Endometrial microvascular endothelial cells (primary cell): ENCODE results near the gene EED. TPM values are rescaled to one million over a fixed set of nuclear protein-coding genes. Genes with fewer than 3 reads are reported as not detected.

ENCODE experiments used
- in situ Hi-C: cut with HindIII; loops from 2 replicates; pipeline ENCODE4 v1.10.0; 2017; ENCODE audit warnings: low sequenced_read_pairs, low pct_unique_long_range_greater_than_20kb; ENCODE audit errors: inconsistent ontology term
- total RNA-seq: library from RNA; depleted of rRNA; stranded (reverse); fragments of >200 nt; gene quantifications from one replicate; pipeline ENCODE4 v1.2.3, GENCODE V29; 2015; ENCODE audit errors: inconsistent ontology term

Gene EED
- total RNA-seq, result 11.2 TPM

GRCh38 chr11:86244522-86245368 is at the start of gene EED:
TSS of gene EED (plus strand) at chr11:86244753. CDS start at chr11:86245230, 477 bp downstream.
- in situ Hi-C loops, result no loop called here

- in situ Hi-C loops, result no loop called here
Measured at GRCh38 chr11:86194998-86195397, 49.6 kb upstream of the EED start.

GRCh38 chr11:86196085-86196696 is 48.4 kb upstream of the EED start:
- in situ Hi-C loops, result no loop called here

GRCh38 chr11:86196913-86197312 is 47.6 kb upstream of the EED start:
- in situ Hi-C loops, result no loop called here

- in situ Hi-C loops, result no loop called here
Measured at GRCh38 chr11:86197448-86197847, 47.1 kb upstream of the EED start.

- in situ Hi-C loops, result no loop called here
Measured at GRCh38 chr11:86198139-86198538, 46.4 kb upstream of the EED start.

GRCh38 chr11:86199354-86199753 is 45.2 kb upstream of the EED start:
- in situ Hi-C loops, result no loop called here

GRCh38 chr11:86201371-86201884 is 43.1 kb upstream of the EED start:
- in situ Hi-C loops, result no loop called here

- in situ Hi-C loops, result no loop called here
Measured at GRCh38 chr11:86202013-86202336, 42.6 kb upstream of the EED start.

- in situ Hi-C loops, result no loop called here
Measured at GRCh38 chr11:86204356-86204755, 40.2 kb upstream of the EED start.

- in situ Hi-C loops, result no loop called here
Measured at GRCh38 chr11:86205421-86206336, 38.9 kb upstream of the EED start.

GRCh38 chr11:86206337-86206695 is 38.2 kb upstream of the EED start:
- in situ Hi-C loops, result no loop called here

- in situ Hi-C loops, result no loop called here
Measured at GRCh38 chr11:86207413-86207812, 37.1 kb upstream of the EED start.

- in situ Hi-C loops, result no loop called here
Measured at GRCh38 chr11:86208572-86208971, 36.0 kb upstream of the EED start.

- in situ Hi-C loops, result no loop called here
Measured at GRCh38 chr11:86209806-86210657, 34.5 kb upstream of the EED start.

GRCh38 chr11:86210898-86211297 is 33.7 kb upstream of the EED start:
- in situ Hi-C loops, result no loop called here

GRCh38 chr11:86211619-86212018 is 32.9 kb upstream of the EED start:
- in situ Hi-C loops, result no loop called here

- in situ Hi-C loops, result no loop called here
Measured at GRCh38 chr11:86212019-86212611, 32.4 kb upstream of the EED start.
